KOPT-K1 (cell line): ENCODE results near the gene DNAH1.

ENCODE experiments used
- H3K27ac ChIP-seq: fragments of 200-600 bp; sonication (generic); 2 replicates; pipeline ENCODE4 v1.5.1; 2016; ENCODE audit warnings: antibody characterized with exemption, mild to moderate bottlenecking, low read depth, low read length; ENCODE audit not compliant: poor library complexity, severe bottlenecking
- H3K36me3 ChIP-seq: fragments of 200-600 bp; sonication (generic); 2 replicates; pipeline ENCODE4 v1.5.1; 2017; ENCODE audit warnings: antibody characterized with exemption, mild to moderate bottlenecking, low read length, moderate library complexity; ENCODE audit not compliant: insufficient read depth
- H3K9me3 ChIP-seq: fragments of 200-600 bp; sonication (generic); 2 replicates; pipeline ENCODE4 v1.5.1; 2017; ENCODE audit warnings: antibody characterized with exemption, low read length, mild to moderate bottlenecking; ENCODE audit not compliant: insufficient read depth, poor library complexity, severe bottlenecking

DNAH1 gene

GRCh38 chr3:52317208-52318000, 1.3 kb downstream of the DNAH1 start:
- Histone ChIP-seq H3K9me3 (no peaks in the 10 kb centered on the region), H3K27ac (no peak overlapping the region), H3K36me3 (no peaks in the 10 kb centered on the region)

- Histone ChIP-seq H3K9me3 (no peaks in the 10 kb centered on the region), H3K36me3 (no peaks in the 10 kb centered on the region), H3K27ac (no peak overlapping the region)
These were observed 2.2 kb downstream of the DNAH1 start for GRCh38 chr3:52318186-52318816.

- no peak overlapping the region for H3K27ac ChIP-seq
- no peaks in the 10 kb centered on the region for H3K9me3 ChIP-seq
- H3K36me3 ChIP-seq, result no peaks in the 10 kb centered on the region
These were observed 3.9 kb downstream of the DNAH1 start for GRCh38 chr3:52319921-52320595.

GRCh38 chr3:52321481-52321880, 5.4 kb downstream of the DNAH1 start:
- H3K9me3 ChIP-seq, result no peaks in the 10 kb centered on the region
- no peak overlapping the region for H3K27ac ChIP-seq
- no peaks in the 10 kb centered on the region for H3K36me3 ChIP-seq

- Histone ChIP-seq H3K27ac (no peak overlapping the region), H3K9me3 (no peaks in the 10 kb centered on the region), H3K36me3 (no peaks in the 10 kb centered on the region)
These were observed 6.3 kb downstream of the DNAH1 start for GRCh38 chr3:52322466-52322865.

GRCh38 chr3:52323526-52324295, 7.6 kb downstream of the DNAH1 start:
- H3K9me3 ChIP-seq, result no peaks in the 10 kb centered on the region
- no peak overlapping the region for H3K27ac ChIP-seq
- no peaks in the 10 kb centered on the region for H3K36me3 ChIP-seq

GRCh38 chr3:52324676-52325075, 8.6 kb downstream of the DNAH1 start:
- Histone ChIP-seq H3K36me3 (no peaks in the 10 kb centered on the region), H3K9me3 (no peaks in the 10 kb centered on the region), H3K27ac (no peak overlapping the region)

- H3K9me3 ChIP-seq, result no peaks in the 10 kb centered on the region
- no peak overlapping the region for H3K27ac ChIP-seq
- H3K36me3 ChIP-seq, result no peaks in the 10 kb centered on the region
These were observed 9.6 kb downstream of the DNAH1 start for GRCh38 chr3:52325686-52326085.

- Histone ChIP-seq H3K36me3 (peaks cover under 1% of the 10 kb centered on the region; the same call in 1 of the 2 replicates), H3K27ac (no peak overlapping the region), H3K9me3 (no peaks in the 10 kb centered on the region)
These were observed 10.9 kb downstream of the DNAH1 start for GRCh38 chr3:52326976-52327375.

- H3K9me3 ChIP-seq, result no peaks in the 10 kb centered on the region
- no peak overlapping the region for H3K27ac ChIP-seq
- peaks cover 4% of the 10 kb centered on the region; the same call in 1 of the 2 replicates for H3K36me3 ChIP-seq
These were observed 11.6 kb downstream of the DNAH1 start for GRCh38 chr3:52327486-52328290.

- Histone ChIP-seq H3K27ac (no peak overlapping the region), H3K9me3 (no peaks in the 10 kb centered on the region), H3K36me3 (peaks cover 4% of the 10 kb centered on the region; the same call in 1 of the 2 replicates)
These were observed 12.5 kb downstream of the DNAH1 start for GRCh38 chr3:52328536-52329080.

- Histone ChIP-seq H3K9me3 (no peaks in the 10 kb centered on the region), H3K27ac (no peak overlapping the region), H3K36me3 (peaks cover 4% of the 10 kb centered on the region; the same call in 1 of the 2 replicates)
These were observed 14.2 kb downstream of the DNAH1 start for GRCh38 chr3:52330194-52330805.

- Histone ChIP-seq H3K36me3 (peaks cover 4% of the 10 kb centered on the region; the same call in 1 of the 2 replicates), H3K9me3 (no peaks in the 10 kb centered on the region), H3K27ac (no peak overlapping the region)
These were observed 15.0 kb downstream of the DNAH1 start for GRCh38 chr3:52331091-52331490.
